K562 (cell line): ENCODE results near the gene ARHGEF16. TPM values are rescaled to one million over a fixed set of nuclear protein-coding genes. Genes with fewer than 3 reads are reported as not detected.

Source experiments
- ATAC-seq: fragments of 200-7000 bp; cut with Tn5 transposase; 3 replicates; pipeline ENCODE4 v1.9.1; 2020; ENCODE audit warnings: moderate library complexity
- BruUV-seq: library from RNA; stranded (reverse); fragments of 400-500 nt; replicated peaks from 2 replicates; lab custom pipeline; 2021; lab: Mats Ljungman, UMichigan
- CTCF ChIA-PET: fragments of 300-600 bp; formaldehyde crosslinking; extraction: SDS; loops from one replicate; lab custom pipeline; 2021; ENCODE audit warnings: low intra/inter-chr PET ratio; lab: Yijun Ruan, JAX
- POLR2A ChIA-PET: fragments of 300-600, 350-650 bp; sonication (Branson Sonifier 250); formaldehyde crosslinking; extraction: SDS; loops from one replicate; lab custom pipeline; 2021; ENCODE audit warnings: antibody characterized with exemption, inconsistent platforms; lab: Yijun Ruan, JAX
- DNase-seq, 4 experiments: peaks; one replicate each; pipeline versions ENCODE4 v3.0.0 to v3.0.0-alpha.2; 2011 to 2018; ENCODE audit warnings: low spot score in 3 of 4, mixed read lengths in 3 of 4; ENCODE audit errors: extremely low read depth in 1 of 4
- FAIRE-seq: peaks from 2 replicates; lab custom pipeline; 2011; peaks lifted over from hg19 to GRCh38; lab: Jason Lieb, UNC
- H2AFZ ChIP-seq: 2 replicates; pipeline ENCODE4 v1.6.0; 2011; ENCODE audit warnings: low read depth, low read length, control low read depth, inconsistent platforms
- H3K27ac ChIP-seq: fragments of 200-600 bp; 3 replicates; pipeline ENCODE4 v1.8.0; 2011; ENCODE audit warnings: low read depth, mild to moderate bottlenecking, control low read depth, inconsistent platforms, low read length, moderate library complexity, mixed read lengths; ENCODE audit errors: extremely low read depth
- H3K27me3 ChIP-seq, 2 experiments: fragments of 300-600 bp in 1 of 2; 2 replicates in 1 of 2; 3 replicates in 1 of 2; pipeline versions ENCODE4 v1.6.0 to v1.8.0; 2011; ENCODE audit warnings: inconsistent platforms in 2 of 2, low read length in 2 of 2, mild to moderate bottlenecking in 1 of 2, mixed read lengths in 1 of 2, moderate library complexity in 1 of 2; ENCODE audit not compliant: control insufficient read depth in 2 of 2, insufficient read depth in 2 of 2
- H3K36me3 ChIP-seq: fragments of 300-600 bp; 3 replicates; pipeline ENCODE4 v1.8.0; 2011; ENCODE audit warnings: mild to moderate bottlenecking, low read length, inconsistent platforms; ENCODE audit not compliant: control insufficient read depth, insufficient read depth
- H3K4me1 ChIP-seq, 2 experiments: fragments of 200-600 bp in 1 of 2; replicated peaks in 1 of 2; 2 replicates in 1 of 2; 3 replicates in 1 of 2; pipeline versions ENCODE4 v1.5.1 to v1.8.0; 2011; ENCODE audit warnings: inconsistent platforms in 2 of 2, low read length in 2 of 2, mild to moderate bottlenecking in 1 of 2, mixed read lengths in 1 of 2, moderate library complexity in 1 of 2; ENCODE audit not compliant: control insufficient read depth in 2 of 2, insufficient read depth in 2 of 2
- H3K4me2 ChIP-seq: 2 replicates; pipeline ENCODE4 v1.6.1; 2011; ENCODE audit warnings: low read length, control low read depth, inconsistent platforms, mixed read lengths; ENCODE audit not compliant: insufficient read depth
- H3K4me3 ChIP-seq: fragments of 200-600 bp; sonication (generic), shearing (Covaris generic); 2 replicates; pipeline ENCODE4 v1.5.1; 2016; ENCODE audit warnings: control low read depth, inconsistent platforms
- H3K79me2 ChIP-seq: fragments of 200-600 bp; 3 replicates; pipeline ENCODE4 v1.8.0; 2011; ENCODE audit warnings: low read length, inconsistent platforms; ENCODE audit not compliant: control insufficient read depth, insufficient read depth
- H3K9ac ChIP-seq, 2 experiments: 2 replicates each; pipeline versions ENCODE4 v1.6.0 to v1.6.1; 2011; ENCODE audit warnings: low read depth in 2 of 2, low read length in 2 of 2, control low read depth in 1 of 2, inconsistent platforms in 1 of 2, mild to moderate bottlenecking in 1 of 2, mixed read lengths in 1 of 2; ENCODE audit not compliant: insufficient read depth in 1 of 2
- H3K9me1 ChIP-seq: one replicate; pipeline ENCODE4 v1.6.0; 2011; ENCODE audit warnings: inconsistent platforms, mild to moderate bottlenecking, low read length, moderate library complexity; ENCODE audit not compliant: control insufficient read depth, insufficient read depth
- H3K9me3 ChIP-seq: replicated peaks from 2 replicates; pipeline ENCODE4 v1.5.1; 2011; ENCODE audit warnings: low read depth, low read length, inconsistent platforms; ENCODE audit not compliant: control insufficient read depth, insufficient read depth
- H4K20me1 ChIP-seq: replicated peaks from 2 replicates; pipeline ENCODE4 v1.6.1; 2011; ENCODE audit warnings: low read length, inconsistent platforms, mixed read lengths; ENCODE audit not compliant: control insufficient read depth, insufficient read depth
- BACH1 ChIP-seq: fragments of 200-800 bp; sonication (Bioruptor generic); IDR thresholded peaks from 2 replicates; pipeline ENCODE4 v1.6.1; 2016; ENCODE audit warnings: missing genetic modification characterization, missing compliant biosample characterization
- PYGO2 ChIP-seq: fragments of 450-650 bp; IDR thresholded peaks from 2 replicates; pipeline ENCODE4 v1.6.1; 2016; ENCODE audit warnings: mild to moderate bottlenecking, missing genetic modification characterization, moderate library complexity, missing compliant biosample characterization
- ZNF280B ChIP-seq: fragments of 250-450 bp; sonication (Bioruptor Pico); IDR thresholded peaks from 2 replicates; pipeline ENCODE4 v1.5.1; 2021; ENCODE audit warnings: mild to moderate bottlenecking
- ZNF696 ChIP-seq: fragments of 250-450 bp; sonication (Bioruptor Pico); conservative IDR thresholded peaks from 2 replicates; pipeline ENCODE4 v1.4.0; 2020; ENCODE audit warnings: mild to moderate bottlenecking, moderate library complexity
- WGBS: fragments of 100-300 bp; shearing (Covaris generic); methylation state at CpG from one replicate; pipeline ENCODE4 v1.1.6; 2016; ENCODE audit warnings: low coverage, mixed read lengths; ENCODE audit not compliant: insufficient coverage; ENCODE audit errors: missing lambda C conversion rate; 5-methylcytosine and 5-hydroxymethylcytosine counted together
- in situ Hi-C: fragments of 300-500 bp; cut with MboI; formaldehyde crosslinking; loops from 4 replicates; pipeline ENCODE4 v1.15.0; 2018; ENCODE audit warnings: inconsistent platforms, mixed read lengths
- intact Hi-C: fragments of 100-400 bp; cut with micrococcal nuclease; formaldehyde crosslinking; loops from 2 replicates; pipeline ENCODE4 v1.14.2; 2022
- polyA plus RNA-seq, 8 experiments: library from polyadenylated mRNA; depleted of rRNA in 4 of 8; stranded (reverse) in 5 of 8; unstranded in 3 of 8; fragments of >200 nt; fragmentation: Nextera tagmentation in 2 of 8; fragmentation: Illumina TruSeq in 1 of 8; extraction: Ambion mirVana in 2 of 8; extraction: Trizol in 1 of 8; gene quantifications; 2 replicates each; pipeline versions ENCODE4 v1.2.1 to v1.2.3, GENCODE V29; 2011 to 2014; ENCODE audit warnings: inconsistent platforms in 1 of 8, missing spikeins in 1 of 8
- total RNA-seq, 7 experiments: library from RNA; depleted of rRNA in 6 of 7; stranded (reverse); fragments of >200 nt in 6 of 7; fragmentation: Illumina TruSeq in 2 of 7; extraction: Trizol in 2 of 7; gene quantifications; 2 replicates each; pipeline versions ENCODE4 v1.2.1 to v1.2.3, GENCODE V29; 2011 to 2021; ENCODE audit warnings: low replicate concordance in 1 of 7

Gene ARHGEF16
- total and polyA plus RNA-seq, 9 of the 15 experiments (the other 6 are each of a cell fraction or from before 2014, with no cell fraction given): 0.15 to 1.2 (median 0.49) TPM; not detected in 2

GRCh38 chr1:3405491-3405890 lies 49.0 kb upstream of the ARHGEF16 start (continued):
- TF ChIP-seq ZNF280B (CRISPR knock-in tag) (no peak), BACH1 (tag) (no peak), PYGO2 (no peak)

GRCh38 chr1:3405974-3406867 lies 48.2 kb upstream of the ARHGEF16 start:
- in situ Hi-C loops: no loop called here
- no peak for TF ChIP-seq ZNF696 (CRISPR knock-in tag)
- Histone ChIP-seq H3K9ac (no peak overlapping the region), H3K4me3 (no peak overlapping the region), H3K9me3 (no peaks in the 10 kb centered on the region), H4K20me1 (peaks cover 8% of the 10 kb centered on the region), H3K4me2 (no peak overlapping the region), H3K27ac (no peak overlapping the region), H3K4me1 (peaks cover 0 to 19% of the 10 kb centered on the region in 2 experiments; a peak in 2 of 5 replicates), H3K27me3 (peaks cover 21 to 58% of the 10 kb centered on the region in 2 experiments; a peak in 4 of 5 replicates), H3K79me2 (no peaks in the 10 kb centered on the region), H2AFZ (no peak overlapping the region), H3K36me3 (no peaks in the 10 kb centered on the region), H3K9me1 (no peaks in the 10 kb centered on the region)
- ChIA-PET CTCF (no interaction called here), POLR2A (interaction anchor here (0.7 kb wide), 1 partner anchor 11 kb away, joined by 3 read pairs; no protein-coding TSS in a partner anchor)
- no peak for FAIRE-seq
- 3% methylated on average over 17 of the region's 17 CpGs for WGBS
- BruUV-seq: no TSS peak
- ATAC-seq: no peak
- intact Hi-C loops: no loop called here
- DNase-seq: no peak
